Nephron (organoid): ENCODE results near the gene GRXCR2.

ENCODE experiments used
- H3K27ac Mint-ChIP-seq, 3 experiments: 2 replicates each; pipeline ENCODE4 v1.8.0; 2020; ENCODE audit warnings: mixed read lengths in 3 of 3, mild to moderate bottlenecking in 2 of 3, moderate library complexity in 1 of 3
- H3K27me3 Mint-ChIP-seq: 2 replicates; pipeline ENCODE4 v1.8.0; 2021; ENCODE audit warnings: low read depth, mild to moderate bottlenecking, moderate library complexity, mixed read lengths
- H3K36me3 Mint-ChIP-seq: 2 replicates; pipeline ENCODE4 v1.8.0; 2020; ENCODE audit warnings: low read depth, mixed read lengths
- H3K4me1 Mint-ChIP-seq: 2 replicates; pipeline ENCODE4 v1.8.0; 2020; ENCODE audit warnings: mixed read lengths
- H3K4me3 Mint-ChIP-seq, 3 experiments: 2 replicates each; pipeline ENCODE4 v1.8.0; 2020; ENCODE audit warnings: mild to moderate bottlenecking in 3 of 3, mixed read lengths in 3 of 3, moderate library complexity in 2 of 3
- H3K9me3 Mint-ChIP-seq: 2 replicates; pipeline ENCODE4 v1.8.0; 2020; ENCODE audit warnings: mixed read lengths
- CTCF ChIP-seq, 3 experiments: fragments of 200-600 bp; sonication (generic); IDR thresholded peaks; one replicate each; pipeline ENCODE4 v1.5.0; 2021; ENCODE audit warnings: antibody characterized with exemption in 3 of 3; ENCODE audit not compliant: unreplicated experiment in 3 of 3

The GRXCR2 gene

GRCh38 chr5:145853781-145854376 is 18.9 kb downstream of the GRXCR2 start:
- Mint-ChIP-seq H3K4me3 (no peak overlapping the region), H3K9me3 (no peaks in the 10 kb centered on the region), H3K27ac (no peak overlapping the region), H3K4me1 (peaks cover 18% of the 10 kb centered on the region), H3K27me3 (no peaks in the 10 kb centered on the region), H3K36me3 (no peaks in the 10 kb centered on the region)
- TF ChIP-seq CTCF (IDR thresholded peaks at IDR 0.05; ENCODE audit: unreplicated experiment in 3 of 3), result no peak

- Mint-ChIP-seq H3K4me1 (peaks cover 15% of the 10 kb centered on the region), H3K9me3 (no peaks in the 10 kb centered on the region), H3K4me3 (no peak overlapping the region), H3K36me3 (no peaks in the 10 kb centered on the region), H3K27ac (no peak overlapping the region), H3K27me3 (no peaks in the 10 kb centered on the region)
- TF ChIP-seq CTCF (IDR thresholded peaks at IDR 0.05; ENCODE audit: unreplicated experiment in 3 of 3), result no peak
Observed at GRCh38 chr5:145852990-145853389, 19.8 kb downstream of the GRXCR2 start.

- no peak overlapping the region for H3K27ac Mint-ChIP-seq
- no peaks in the 10 kb centered on the region for H3K9me3 Mint-ChIP-seq
- H3K36me3 Mint-ChIP-seq, result no peaks in the 10 kb centered on the region
- H3K4me1 Mint-ChIP-seq, result no peaks in the 10 kb centered on the region
- H3K27me3 Mint-ChIP-seq, result no peaks in the 10 kb centered on the region
- no peak for TF ChIP-seq CTCF (IDR thresholded peaks at IDR 0.05; ENCODE audit: unreplicated experiment in 3 of 3)
- no peak overlapping the region for H3K4me3 Mint-ChIP-seq
Observed at GRCh38 chr5:145848854-145849253, 24.0 kb downstream of the GRXCR2 start.

- no peak for TF ChIP-seq CTCF (IDR thresholded peaks at IDR 0.05; ENCODE audit: unreplicated experiment in 3 of 3)
- H3K4me3 Mint-ChIP-seq, result no peak overlapping the region
- no peak overlapping the region for H3K27ac Mint-ChIP-seq
- no peaks in the 10 kb centered on the region for H3K36me3 Mint-ChIP-seq
- no peaks in the 10 kb centered on the region for H3K9me3 Mint-ChIP-seq
- H3K4me1 Mint-ChIP-seq, result no peaks in the 10 kb centered on the region
- no peaks in the 10 kb centered on the region for H3K27me3 Mint-ChIP-seq
Observed at GRCh38 chr5:145847499-145848497, 25.0 kb downstream of the GRXCR2 start.

- TF ChIP-seq CTCF (IDR thresholded peaks at IDR 0.05; ENCODE audit: unreplicated experiment in 3 of 3), result no peak
- no peak overlapping the region for H3K27ac Mint-ChIP-seq
- H3K4me3 Mint-ChIP-seq, result no peak overlapping the region
- H3K27me3 Mint-ChIP-seq, result no peaks in the 10 kb centered on the region
- H3K4me1 Mint-ChIP-seq, result no peaks in the 10 kb centered on the region
- no peaks in the 10 kb centered on the region for H3K9me3 Mint-ChIP-seq
- no peaks in the 10 kb centered on the region for H3K36me3 Mint-ChIP-seq
Observed at GRCh38 chr5:145846081-145846480, 26.7 kb downstream of the GRXCR2 start.
